Globus pallidus (tissue), 1 donor: ENCODE results near the gene COL23A1.

Experiments
- DNase-seq: peaks from one replicate; pipeline ENCODE4 v3.0.0-alpha.2; 2015; ENCODE audit warnings: low spot score

The COL23A1 gene

GRCh38 chr5:178392931-178393394 is 197.2 kb downstream of the COL23A1 start:
- no peak for DNase-seq

- no peak for DNase-seq
Measured at GRCh38 chr5:178392386-178392785, 197.8 kb downstream of the COL23A1 start.

- no peak for DNase-seq
Measured at GRCh38 chr5:178391480-178391879, 198.7 kb downstream of the COL23A1 start.

GRCh38 chr5:178389796-178390195 is 200.4 kb downstream of the COL23A1 start:
- no peak for DNase-seq

GRCh38 chr5:178389026-178389729 is 201.0 kb downstream of the COL23A1 start:
- DNase-seq, result no peak

GRCh38 chr5:178388386-178389025 is 201.7 kb downstream of the COL23A1 start:
- no peak for DNase-seq

- DNase-seq, result no peak
Measured at GRCh38 chr5:178387856-178388190, 202.4 kb downstream of the COL23A1 start.

GRCh38 chr5:178387061-178387855 is 202.9 kb downstream of the COL23A1 start:
- DNase-seq, result no peak

- DNase-seq, result no peak
Measured at GRCh38 chr5:178386336-178386931, 203.8 kb downstream of the COL23A1 start.

GRCh38 chr5:178385496-178385890 is 204.7 kb downstream of the COL23A1 start:
- DNase-seq, result no peak

- no peak for DNase-seq
Measured at GRCh38 chr5:178384816-178385495, 205.2 kb downstream of the COL23A1 start.

- no peak for DNase-seq
Measured at GRCh38 chr5:178383919-178384815, 206.0 kb downstream of the COL23A1 start.

GRCh38 chr5:178383301-178383918 is 206.8 kb downstream of the COL23A1 start:
- DNase-seq, result no peak

- DNase-seq, result no peak
Measured at GRCh38 chr5:178382754-178383164, 207.4 kb downstream of the COL23A1 start.

GRCh38 chr5:178381921-178382695 is 208.1 kb downstream of the COL23A1 start:
- DNase-seq, result no peak

GRCh38 chr5:178381206-178381605 is 209.0 kb downstream of the COL23A1 start:
- DNase-seq, result no peak

- no peak for DNase-seq
Measured at GRCh38 chr5:178380541-178381074, 209.6 kb downstream of the COL23A1 start.

GRCh38 chr5:178380086-178380485 is 210.1 kb downstream of the COL23A1 start:
- no peak for DNase-seq
